ENCODE results near the gene WDPCP. TPM values are rescaled to one million over a fixed set of nuclear protein-coding genes. Genes with fewer than 3 reads are reported as not detected.
"Not testable (repeated sequence)": the region's sequence is repeated elsewhere in the genome, so short reads cannot be mapped to it uniquely, and the experiment has no call there.

The WDPCP gene
- total RNA-seq, 4 donors from 2014 or later: 15.9 to 18.5 (median 17.4) TPM

GRCh38 chr2:63343397-63344109 lies 244.7 kb downstream of the WDPCP start:
- no peak for TF ChIP-seq CTCF (IDR thresholded peaks at IDR 0.05)
- ATAC-seq (ENCODE audit: low FRiP score): no peak
- no peak for DNase-seq (ENCODE audit: low spot score)

- DNase-seq (ENCODE audit: low spot score): no peak
- no peak for ATAC-seq (ENCODE audit: low FRiP score)
- no peak for TF ChIP-seq CTCF (IDR thresholded peaks at IDR 0.05)
These were observed 247.8 kb downstream of the WDPCP start for GRCh38 chr2:63340443-63340842.

- ATAC-seq (ENCODE audit: low FRiP score): no peak
- TF ChIP-seq CTCF (IDR thresholded peaks at IDR 0.05): no peak
- DNase-seq (ENCODE audit: low spot score): no peak
These were observed 253.4 kb downstream of the WDPCP start for GRCh38 chr2:63334910-63335309.

GRCh38 chr2:63326473-63326872 lies 261.8 kb downstream of the WDPCP start:
- TF ChIP-seq CTCF (IDR thresholded peaks at IDR 0.05): no peak
- DNase-seq (ENCODE audit: low spot score) (no peak), ATAC-seq (ENCODE audit: low FRiP score) (no peak)

GRCh38 chr2:63323662-63324061 lies 264.6 kb downstream of the WDPCP start:
- not testable (repeated sequence) for ATAC-seq (ENCODE audit: low FRiP score); DNase-seq (ENCODE audit: low spot score)

- ATAC-seq (ENCODE audit: low FRiP score); DNase-seq (ENCODE audit: low spot score): not testable (repeated sequence)
These were observed 266.3 kb downstream of the WDPCP start for GRCh38 chr2:63321973-63322372.

GRCh38 chr2:63320669-63321068 lies 267.6 kb downstream of the WDPCP start:
- no peak for DNase-seq (ENCODE audit: low spot score)
- TF ChIP-seq CTCF (IDR thresholded peaks at IDR 0.05): no peak
- ATAC-seq (ENCODE audit: low FRiP score): no peak

- DNase-seq (ENCODE audit: low spot score) (no peak), ATAC-seq (ENCODE audit: low FRiP score) (no peak)
- no peak for TF ChIP-seq CTCF (IDR thresholded peaks at IDR 0.05)
These were observed 277.7 kb downstream of the WDPCP start for GRCh38 chr2:63310614-63311013.
